Measurements from ENCODE around the gene DNMBP.

GRCh38 chr10:99836711-99837110 lies 173.0 kb downstream of the DNMBP start:
- no peak for TF ChIP-seq CTCF (IDR thresholded peaks at IDR 0.05)
- TF ChIP-seq POLR2A (IDR thresholded peaks at IDR 0.05): no peak
- TF ChIP-seq POLR2AphosphoS5 (IDR thresholded peaks at IDR 0.05): no peak
